Natural killer cell (primary cell): ENCODE data around the gene HDGFL2. TPM values are rescaled to one million over a fixed set of nuclear protein-coding genes. Genes with fewer than 3 reads are reported as not detected.

Experiments
- ATAC-seq, 3 donors: fragments of 150-1000 bp in 2 of 3; fragments of 200-7000 bp in 1 of 3; cut with Tn5 transposase; 1 replicate in 1 of 3; 2 replicates in 2 of 3; pipeline ENCODE4 v1.10.0; 2021; ENCODE audit warnings: mild to moderate bottlenecking in 2 of 3, moderate library complexity in 2 of 3
- DNase-seq, 2 donors: peaks; one replicate each; pipeline versions ENCODE4 v3.0.0 to v3.0.0-alpha.2; 2013 to 2021; ENCODE audit warnings: mixed read lengths in 1 of 2
- H3K27ac ChIP-seq: one replicate; pipeline ENCODE4 v1.5.1; 2013; ENCODE audit warnings: mild to moderate bottlenecking, low read length
- H3K27me3 ChIP-seq: one replicate; pipeline ENCODE4 v1.6.1; 2013; ENCODE audit warnings: low read length; ENCODE audit not compliant: control insufficient read depth, insufficient read depth
- H3K36me3 ChIP-seq: one replicate; pipeline ENCODE4 v1.6.1; 2013; ENCODE audit warnings: low read length; ENCODE audit not compliant: control insufficient read depth, insufficient read depth
- H3K4me1 ChIP-seq: one replicate; pipeline ENCODE4 v1.6.1; 2013; ENCODE audit warnings: low read length; ENCODE audit not compliant: control insufficient read depth, insufficient read depth
- H3K4me3 ChIP-seq: one replicate; pipeline ENCODE4 v1.5.1; 2013; ENCODE audit warnings: low read length
- H3K9me3 ChIP-seq: one replicate; pipeline ENCODE4 v1.6.1; 2013; ENCODE audit warnings: low read length; ENCODE audit not compliant: control insufficient read depth, insufficient read depth
- H3K27ac Mint-ChIP-seq, 2 donors: one replicate each; pipeline ENCODE4 v1.8.0; 2022; ENCODE audit warnings: mild to moderate bottlenecking in 2 of 2, mixed read lengths in 2 of 2, moderate library complexity in 1 of 2
- H3K27me3 Mint-ChIP-seq, 2 donors: one replicate each; pipeline ENCODE4 v1.8.0; 2022; ENCODE audit warnings: low read depth in 2 of 2, mixed read lengths in 2 of 2
- H3K36me3 Mint-ChIP-seq: one replicate; pipeline ENCODE4 v1.8.0; 2022; ENCODE audit warnings: mixed read lengths
- H3K4me1 Mint-ChIP-seq, 2 donors: one replicate each; pipeline ENCODE4 v1.8.0; 2022; ENCODE audit warnings: mixed read lengths in 2 of 2
- H3K4me3 Mint-ChIP-seq: one replicate; pipeline ENCODE4 v1.8.0; 2022; ENCODE audit warnings: mild to moderate bottlenecking, moderate library complexity, mixed read lengths
- H3K9me3 Mint-ChIP-seq, 2 donors: one replicate each; pipeline ENCODE4 v1.8.0; 2022; ENCODE audit warnings: mixed read lengths in 2 of 2
- WGBS: methylation state at CpG from one replicate; pipeline ENCODE4 v1.1.7; 2013; ENCODE audit warnings: missing lambda C conversion rate; ENCODE audit not compliant: insufficient coverage; 5-methylcytosine and 5-hydroxymethylcytosine counted together
- intact Hi-C: fragments of 100-400 bp; cut with micrococcal nuclease; formaldehyde crosslinking; loops from one replicate; pipeline ENCODE4 v1.14.2; 2022
- total RNA-seq, 4 donors: library from RNA; stranded (reverse); fragments of 120-200 nt in 1 of 4; gene quantifications; one replicate each; pipeline versions ENCODE4 v1.2.3 to v1.2.4, GENCODE V29; 2013 to 2022
- TF ChIP-seq, protein P1 (sequence below): fragments of 200-600 bp; IDR thresholded peaks from one replicate; pipeline ENCODE4 v1.8.0; 2022; ENCODE audit warnings: antibody characterized with exemption

Gene HDGFL2
- total RNA-seq, 3 donors from 2014 or later (not counting 1 experiment from before 2014, with no cell fraction given) = 28.7 to 43.6 (median 29.8) TPM

DNA sequence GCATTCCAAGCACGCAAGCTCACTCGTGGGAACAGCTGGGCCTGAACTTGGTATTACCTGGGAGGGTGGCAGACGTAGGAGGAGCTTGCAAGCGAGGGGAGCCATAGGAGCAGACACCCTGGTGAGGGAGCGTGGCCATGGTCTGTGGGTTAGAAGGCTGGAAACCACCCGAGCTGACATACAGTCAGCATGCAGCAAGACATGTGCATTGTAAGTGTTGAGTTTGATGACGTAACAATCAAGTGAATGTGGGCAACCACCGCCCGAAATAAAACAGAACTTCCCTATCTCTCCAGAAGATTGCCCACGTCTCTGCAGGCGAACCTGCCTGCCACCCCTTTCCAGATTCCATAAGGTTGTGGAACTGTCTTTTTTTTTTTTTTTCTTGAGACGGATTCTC is 41.3 kb upstream of the HDGFL2 start:
- ATAC-seq (peak; percentile 58 to 82 (median 73)), DNase-seq (peak in 1 of 2 donors; percentile 26)
- Histone ChIP-seq H3K4me1 (peaks cover 26% of the 10 kb centered on the region), H3K36me3 (peaks cover 14% of the 10 kb centered on the region), H3K9me3 (no peaks in the 10 kb centered on the region), H3K4me3 (no peak overlapping the region), H3K27me3 (no peaks in the 10 kb centered on the region), H3K27ac (peak overlapping the region; percentile 19)
- Mint-ChIP-seq H3K27me3 (no peaks in the 10 kb centered on the region), H3K4me1 (peaks cover 0 to 4% of the 10 kb centered on the region in 2 donors), H3K36me3 (peaks cover 6% of the 10 kb centered on the region), H3K4me3 (no peak overlapping the region), H3K9me3 (no peaks in the 10 kb centered on the region), H3K27ac (no peak overlapping the region)
- intact Hi-C loops = no loop called here
- TF ChIP-seq, protein P1, sequence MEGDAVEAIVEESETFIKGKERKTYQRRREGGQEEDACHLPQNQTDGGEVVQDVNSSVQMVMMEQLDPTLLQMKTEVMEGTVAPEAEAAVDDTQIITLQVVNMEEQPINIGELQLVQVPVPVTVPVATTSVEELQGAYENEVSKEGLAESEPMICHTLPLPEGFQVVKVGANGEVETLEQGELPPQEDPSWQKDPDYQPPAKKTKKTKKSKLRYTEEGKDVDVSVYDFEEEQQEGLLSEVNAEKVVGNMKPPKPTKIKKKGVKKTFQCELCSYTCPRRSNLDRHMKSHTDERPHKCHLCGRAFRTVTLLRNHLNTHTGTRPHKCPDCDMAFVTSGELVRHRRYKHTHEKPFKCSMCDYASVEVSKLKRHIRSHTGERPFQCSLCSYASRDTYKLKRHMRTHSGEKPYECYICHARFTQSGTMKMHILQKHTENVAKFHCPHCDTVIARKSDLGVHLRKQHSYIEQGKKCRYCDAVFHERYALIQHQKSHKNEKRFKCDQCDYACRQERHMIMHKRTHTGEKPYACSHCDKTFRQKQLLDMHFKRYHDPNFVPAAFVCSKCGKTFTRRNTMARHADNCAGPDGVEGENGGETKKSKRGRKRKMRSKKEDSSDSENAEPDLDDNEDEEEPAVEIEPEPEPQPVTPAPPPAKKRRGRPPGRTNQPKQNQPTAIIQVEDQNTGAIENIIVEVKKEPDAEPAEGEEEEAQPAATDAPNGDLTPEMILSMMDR = no peak
- WGBS = 76% methylated on average over 12 of the region's 12 CpGs

DNA sequence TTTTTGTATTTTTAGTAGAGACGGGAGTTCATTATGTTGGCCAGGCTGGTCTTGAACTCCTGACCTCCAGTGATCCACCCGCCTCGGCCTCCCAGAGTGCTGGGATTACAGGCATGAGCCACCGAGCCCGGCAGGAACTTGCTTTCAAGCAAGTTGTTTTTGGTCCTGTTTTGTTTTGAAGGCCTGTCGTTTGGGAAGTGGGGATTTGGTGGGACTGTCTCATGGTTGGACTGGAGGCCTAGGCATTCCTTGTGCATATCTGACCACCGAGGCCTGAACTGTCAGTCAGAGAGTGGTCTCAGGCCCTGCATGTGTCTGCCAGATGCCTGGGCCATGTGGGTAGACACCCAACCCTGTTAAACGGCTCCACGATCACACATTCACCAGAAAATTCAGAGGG is 40.8 kb upstream of the HDGFL2 start:
- Histone ChIP-seq H3K36me3 (peaks cover 14% of the 10 kb centered on the region), H3K9me3 (no peaks in the 10 kb centered on the region), H3K27ac (peak overlapping the region; percentile 57), H3K4me1 (peaks cover 26% of the 10 kb centered on the region), H3K4me3 (no peak overlapping the region), H3K27me3 (no peaks in the 10 kb centered on the region)
- DNase-seq (no peak), ATAC-seq (no peak)
- Mint-ChIP-seq H3K4me1 (peaks cover 0 to 4% of the 10 kb centered on the region in 2 donors), H3K4me3 (no peak overlapping the region), H3K9me3 (no peaks in the 10 kb centered on the region), H3K27me3 (no peaks in the 10 kb centered on the region), H3K36me3 (peaks cover 6% of the 10 kb centered on the region), H3K27ac (peak overlapping the region in 1 of 2 donors; percentile 39)
- WGBS = 85% methylated on average over 9 of the region's 9 CpGs
- TF ChIP-seq, protein P1 = no peak
- intact Hi-C loops = no loop called here

GRCh38 chr19:4431808-4432674 is 40.1 kb upstream of the HDGFL2 start:
- ATAC-seq (peak in 2 of 3 donors; percentile 15 to 51), DNase-seq (no peak)
- Mint-ChIP-seq H3K27ac (peak overlapping the region in 1 of 2 donors; percentile 39), H3K27me3 (no peaks in the 10 kb centered on the region), H3K36me3 (peaks cover 6% of the 10 kb centered on the region), H3K4me1 (peaks cover 0 to 4% of the 10 kb centered on the region in 2 donors), H3K9me3 (no peaks in the 10 kb centered on the region), H3K4me3 (no peak overlapping the region)
- TF ChIP-seq, protein P1 = no peak
- WGBS = 55% methylated on average over 26 of the region's 26 CpGs
- peak overlapping the region; percentile 57 for H3K27ac ChIP-seq
- H3K4me1 ChIP-seq = peaks cover 26% of the 10 kb centered on the region
- intact Hi-C loops = no loop called here
- H3K9me3 ChIP-seq = no peaks in the 10 kb centered on the region
- H3K36me3 ChIP-seq = peaks cover 16% of the 10 kb centered on the region
- no peaks in the 10 kb centered on the region for H3K27me3 ChIP-seq
- no peak overlapping the region for H3K4me3 ChIP-seq
